ENCODE results near the gene RNASEH2A.

Gene RNASEH2A

GRCh38 chr19:12783291-12783848 lies 23.0 kb upstream of the RNASEH2A start:
- DNase-seq = peak; percentile 29

- no peak for DNase-seq
Observed at GRCh38 chr19:12783849-12784393, 22.5 kb upstream of the RNASEH2A start.

GRCh38 chr19:12784394-12784870 lies 22.0 kb upstream of the RNASEH2A start:
- peak; percentile 29 for DNase-seq

GRCh38 chr19:12784871-12785430 lies 21.4 kb upstream of the RNASEH2A start:
- peak; percentile 24 for DNase-seq

- no peak for DNase-seq
Observed at GRCh38 chr19:12785431-12786031, 20.9 kb upstream of the RNASEH2A start.

GRCh38 chr19:12786141-12786870 lies 20.1 kb upstream of the RNASEH2A start:
- no peak for DNase-seq

GRCh38 chr19:12786952-12787351 lies 19.4 kb upstream of the RNASEH2A start:
- DNase-seq = no peak

GRCh38 chr19:12787458-12787857 lies 18.9 kb upstream of the RNASEH2A start:
- DNase-seq = no peak

- no peak for DNase-seq
Observed at GRCh38 chr19:12788042-12788681, 18.2 kb upstream of the RNASEH2A start.

- DNase-seq = peak; percentile 37
Observed at GRCh38 chr19:12788682-12789097, 17.7 kb upstream of the RNASEH2A start.

GRCh38 chr19:12789098-12789903 lies 17.1 kb upstream of the RNASEH2A start:
- DNase-seq = no peak

GRCh38 chr19:12789904-12790619 lies 16.3 kb upstream of the RNASEH2A start:
- peak; percentile 88 for DNase-seq

GRCh38 chr19:12790628-12791344 lies 15.6 kb upstream of the RNASEH2A start:
- DNase-seq = no peak

GRCh38 chr19:12791345-12792050 lies 14.9 kb upstream of the RNASEH2A start, which contains the start of gene JUNB:
Gene JUNB (plus strand): TSS chr19:12791486. CDS start chr19:12791772, 286 bp downstream.
- peak; percentile 97 for DNase-seq

- DNase-seq = peak; percentile 65
Observed at GRCh38 chr19:12792051-12792852, 14.1 kb upstream of the RNASEH2A start.

- DNase-seq = peak; percentile 53
Observed at GRCh38 chr19:12792853-12793289, 13.5 kb upstream of the RNASEH2A start.

GRCh38 chr19:12793290-12794195 lies 12.8 kb upstream of the RNASEH2A start:
- peak; percentile 93 for DNase-seq
